ENCODE results near the gene NT5DC2. TPM values are rescaled to one million over a fixed set of nuclear protein-coding genes. Genes with fewer than 3 reads are reported as not detected.

The NT5DC2 gene
- total RNA-seq, 4 donors from 2014 or later: 11.6 to 29.8 (median 20.7) TPM

GRCh38 chr3:52493232-52494017 is 40.2 kb downstream of the NT5DC2 start:
- no peak for TF ChIP-seq CTCF (IDR thresholded peaks at IDR 0.05; ENCODE audit: low read depth)

GRCh38 chr3:52492059-52492458 is 41.6 kb downstream of the NT5DC2 start:
- no peak for TF ChIP-seq CTCF (IDR thresholded peaks at IDR 0.05; ENCODE audit: low read depth)

GRCh38 chr3:52490939-52491526 is 42.6 kb downstream of the NT5DC2 start:
- no peak for TF ChIP-seq CTCF (IDR thresholded peaks at IDR 0.05; ENCODE audit: low read depth)

- TF ChIP-seq CTCF (IDR thresholded peaks at IDR 0.05; ENCODE audit: low read depth): no peak
Observed at GRCh38 chr3:52490035-52490938, 43.4 kb downstream of the NT5DC2 start.

- no peak for TF ChIP-seq CTCF (IDR thresholded peaks at IDR 0.05; ENCODE audit: low read depth)
Observed at GRCh38 chr3:52489453-52489852, 44.2 kb downstream of the NT5DC2 start.

- no peak for TF ChIP-seq CTCF (IDR thresholded peaks at IDR 0.05; ENCODE audit: low read depth)
Observed at GRCh38 chr3:52488746-52489145, 44.9 kb downstream of the NT5DC2 start.
